C4-2B (cell line): ENCODE measurements around the gene BARX1.

Experiments
- CTCF ChIP-seq: fragments of 450-650 bp; conservative IDR thresholded peaks from 2 replicates; pipeline ENCODE4 v1.5.1; 2017; ENCODE audit warnings: mild to moderate bottlenecking
- ZFX ChIP-seq: fragments of 450-650 bp; IDR thresholded peaks from 2 replicates; pipeline ENCODE4 v1.6.1; 2017

- TF ChIP-seq CTCF (no peak), ZFX (no peak)
Observed at GRCh38 chr9:93907551-93908199, 47.5 kb downstream of the BARX1 start.
